ENCODE data around the gene NFATC3.

GRCh38 chr16:68273896-68274295, 188.7 kb downstream of the NFATC3 start:
- TF ChIP-seq CTCF (IDR thresholded peaks at IDR 0.05; ENCODE audit: poor library complexity) (no peak), EZH2 (IDR thresholded peaks at IDR 0.05; ENCODE audit: borderline replicate concordance) (no peak), EZH2phosphoT487 (IDR thresholded peaks at IDR 0.05; ENCODE audit: low read depth, severe bottlenecking, unreplicated experiment) (no peak)
